Measurements from ENCODE around the gene CRY2. TPM values are rescaled to one million over a fixed set of nuclear protein-coding genes. Genes with fewer than 3 reads are reported as not detected.

Gene CRY2
- total and polyA plus RNA-seq, 12 donors = 14.7 to 57.4 (median 28.8) TPM

- TF ChIP-seq CTCF (IDR thresholded peaks at IDR 0.05) (no peak), POLR2A (IDR thresholded peaks at IDR 0.05) (no peak)
- no peaks in the 10 kb centered on the region for H3K36me3 ChIP-seq (replicated peaks in 1 of 2)
- no peak overlapping the region for H3K4me3 ChIP-seq
- intact Hi-C loops (cut with DNase I) = no loop called here
- no peaks in the 10 kb centered on the region for H3K9me3 ChIP-seq (replicated peaks in 1 of 3)
- H3K27me3 ChIP-seq = no peaks in the 10 kb centered on the region
- peaks cover 0 to 22% of the 10 kb centered on the region in 2 donors for H3K4me1 ChIP-seq (replicated peaks in 1 of 2)
- H3K27ac ChIP-seq = no peak overlapping the region
- WGBS, 4 donors = 86 to 92% (median 89%) methylated on average over 7 to 12 of the region's 12 CpGs
- peak in 2 of 7 donors; percentile 12 to 46 for DNase-seq
Measured at GRCh38 chr11:45926536-45927331, 79.5 kb downstream of the CRY2 start.

GRCh38 chr11:45927332-45927683 is 80.0 kb downstream of the CRY2 start:
- Histone ChIP-seq H3K4me3 (no peak overlapping the region), H3K27ac (no peak overlapping the region), H3K27me3 (no peaks in the 10 kb centered on the region), H3K36me3 (replicated peaks in 1 of 2) (peaks cover 0 to 3% of the 10 kb centered on the region in 2 donors), H3K9me3 (replicated peaks in 1 of 3) (no peaks in the 10 kb centered on the region), H3K4me1 (replicated peaks in 1 of 2) (peaks cover 0 to 18% of the 10 kb centered on the region in 2 donors)
- no peak for TF ChIP-seq POLR2A (IDR thresholded peaks at IDR 0.05)
- TF ChIP-seq CTCF (IDR thresholded peaks at IDR 0.05) = no peak
- intact Hi-C loops (cut with DNase I) = no loop called here
- peak in 2 of 7 donors; percentile 14 to 50 for DNase-seq
- WGBS, 4 donors = 58 to 79% (median 67%) methylated on average over 2 to 15 of the region's 15 CpGs

GRCh38 chr11:45927684-45928413 is 80.6 kb downstream of the CRY2 start:
- Histone ChIP-seq H3K36me3 (replicated peaks in 1 of 2) (peaks cover 0 to 4% of the 10 kb centered on the region in 2 donors), H3K4me3 (no peak overlapping the region), H3K4me1 (replicated peaks in 1 of 2) (peaks cover 0 to 12% of the 10 kb centered on the region in 2 donors), H3K9me3 (replicated peaks in 1 of 3) (no peaks in the 10 kb centered on the region), H3K27me3 (no peaks in the 10 kb centered on the region), H3K27ac (no peak overlapping the region)
- no peak for TF ChIP-seq POLR2A (IDR thresholded peaks at IDR 0.05)
- no peak for TF ChIP-seq CTCF (IDR thresholded peaks at IDR 0.05)
- DNase-seq = peak in 2 of 7 donors; percentile 13 to 48
- intact Hi-C loops (cut with DNase I) = no loop called here
- WGBS, 4 donors = 91 to 94% (median 92%) methylated on average over 23 to 27 of the region's 27 CpGs

- peak in 5 of 7 donors; percentile 45 to 67 (median 60) for DNase-seq
- intact Hi-C loops (cut with DNase I) = no loop called here
- Histone ChIP-seq H3K9me3 (replicated peaks in 1 of 3) (no peaks in the 10 kb centered on the region), H3K36me3 (replicated peaks in 1 of 2) (peaks cover 0 to 12% of the 10 kb centered on the region in 2 donors), H3K4me1 (replicated peaks in 1 of 2) (peaks cover 0 to 7% of the 10 kb centered on the region in 2 donors), H3K27me3 (no peaks in the 10 kb centered on the region), H3K4me3 (no peak overlapping the region), H3K27ac (no peak overlapping the region)
- 54 to 95% (median 70%) methylated on average over 2 to 13 of the region's 13 CpGs for WGBS, 4 donors
- no peak for TF ChIP-seq CTCF (IDR thresholded peaks at IDR 0.05)
- TF ChIP-seq POLR2A (IDR thresholded peaks at IDR 0.05) = no peak
Measured at GRCh38 chr11:45928535-45929215, 81.4 kb downstream of the CRY2 start.
